Tibial nerve (tissue), 4 donors: ENCODE measurements around the gene SLC25A11. TPM values are rescaled to one million over a fixed set of nuclear protein-coding genes. Genes with fewer than 3 reads are reported as not detected.

ENCODE experiments used
- DNase-seq, 2 donors: peaks; one replicate each; pipeline ENCODE4 v3.0.0-alpha.2; 2019; ENCODE audit warnings: low spot score in 2 of 2
- H3K27ac ChIP-seq, 4 donors: fragments of 200-600 bp; sonication (generic) in 3 of 4; one replicate each; pipeline ENCODE4 v1.5.1; 2017 to 2019; ENCODE audit warnings: mild to moderate bottlenecking in 1 of 4
- H3K27me3 ChIP-seq, 2 donors: fragments of 200-600 bp; sonication (generic) in 1 of 2; one replicate each; pipeline versions ENCODE4 v1.5.1 to v1.6.0; 2017 to 2019
- H3K36me3 ChIP-seq, 3 donors: fragments of 200-600 bp; sonication (generic); one replicate each; pipeline ENCODE4 v1.5.1; 2018 to 2019
- H3K4me1 ChIP-seq, 4 donors: fragments of 200-600 bp; sonication (generic) in 3 of 4; one replicate each; pipeline ENCODE4 v1.5.1; 2017 to 2019
- H3K4me3 ChIP-seq, 4 donors: fragments of 200-600 bp; sonication (generic) in 3 of 4; one replicate each; pipeline ENCODE4 v1.5.1; 2017 to 2019; ENCODE audit warnings: mild to moderate bottlenecking in 1 of 4, moderate library complexity in 1 of 4
- H3K9me3 ChIP-seq, 4 donors: fragments of 200-600 bp; sonication (generic) in 3 of 4; one replicate each; pipeline ENCODE4 v1.5.1; 2017 to 2019
- EP300 ChIP-seq, 2 donors: sonication (generic); formaldehyde crosslinking; IDR thresholded peaks; one replicate each; pipeline ENCODE4 v1.6.1; 2017; ENCODE audit warnings: antibody characterized with exemption in 2 of 2, mild to moderate bottlenecking in 1 of 2
- POLR2A ChIP-seq, 2 donors: fragments of 450-650 bp; IDR thresholded peaks; one replicate each; pipeline ENCODE4 v1.6.1; 2017; ENCODE audit warnings: antibody characterized with exemption in 2 of 2, mild to moderate bottlenecking in 2 of 2, moderate library complexity in 2 of 2
- WGBS, 2 donors: methylation state at CpG; one replicate each; pipeline ENCODE4 v1.1.5; 2018; 5-methylcytosine and 5-hydroxymethylcytosine counted together
- total RNA-seq, 4 donors: library from RNA; depleted of rRNA; stranded (reverse); fragments of >200 nt; gene quantifications; one replicate each; pipeline ENCODE4 v1.1.0, GENCODE V29; 2016
- TF ChIP-seq, protein P1 (sequence below), 5 experiments: fragments of 200-600 bp in 3 of 5; fragments of 450-650 bp in 2 of 5; sonication (generic) in 3 of 5; IDR thresholded peaks; one replicate each; pipeline ENCODE4 v1.5.1; 2016 to 2019; ENCODE audit warnings: antibody characterized with exemption in 5 of 5, mild to moderate bottlenecking in 3 of 5, moderate library complexity in 2 of 5

The SLC25A11 gene
- total RNA-seq, 4 donors from 2014 or later = 30.3 to 42.8 (median 32.3) TPM

GRCh38 chr17:4982305-4982704 lies 42.5 kb upstream of the SLC25A11 start:
- TF ChIP-seq, protein P1, sequence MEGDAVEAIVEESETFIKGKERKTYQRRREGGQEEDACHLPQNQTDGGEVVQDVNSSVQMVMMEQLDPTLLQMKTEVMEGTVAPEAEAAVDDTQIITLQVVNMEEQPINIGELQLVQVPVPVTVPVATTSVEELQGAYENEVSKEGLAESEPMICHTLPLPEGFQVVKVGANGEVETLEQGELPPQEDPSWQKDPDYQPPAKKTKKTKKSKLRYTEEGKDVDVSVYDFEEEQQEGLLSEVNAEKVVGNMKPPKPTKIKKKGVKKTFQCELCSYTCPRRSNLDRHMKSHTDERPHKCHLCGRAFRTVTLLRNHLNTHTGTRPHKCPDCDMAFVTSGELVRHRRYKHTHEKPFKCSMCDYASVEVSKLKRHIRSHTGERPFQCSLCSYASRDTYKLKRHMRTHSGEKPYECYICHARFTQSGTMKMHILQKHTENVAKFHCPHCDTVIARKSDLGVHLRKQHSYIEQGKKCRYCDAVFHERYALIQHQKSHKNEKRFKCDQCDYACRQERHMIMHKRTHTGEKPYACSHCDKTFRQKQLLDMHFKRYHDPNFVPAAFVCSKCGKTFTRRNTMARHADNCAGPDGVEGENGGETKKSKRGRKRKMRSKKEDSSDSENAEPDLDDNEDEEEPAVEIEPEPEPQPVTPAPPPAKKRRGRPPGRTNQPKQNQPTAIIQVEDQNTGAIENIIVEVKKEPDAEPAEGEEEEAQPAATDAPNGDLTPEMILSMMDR (IDR thresholded peaks at IDR 0.05) = no peak
- TF ChIP-seq EP300 (IDR thresholded peaks at IDR 0.05) (no peak), POLR2A (IDR thresholded peaks at IDR 0.05) (no peak)
- Histone ChIP-seq H3K27me3 (no peaks in the 10 kb centered on the region), H3K4me3 (no peak overlapping the region), H3K27ac (no peak overlapping the region), H3K36me3 (peaks cover 2 to 81% (median 16%) of the 10 kb centered on the region in 3 donors), H3K9me3 (no peaks in the 10 kb centered on the region), H3K4me1 (peaks cover 0 to 25% (median 9%) of the 10 kb centered on the region in 4 donors)
- no peak for DNase-seq
- 43 to 56% methylated on average over 5 of the region's 5 CpGs for WGBS, 2 donors

- H3K36me3 ChIP-seq = peaks cover 2 to 95% (median 16%) of the 10 kb centered on the region in 3 donors
- peaks cover 0 to 12% (median 0%) of the 10 kb centered on the region in 4 donors for H3K4me1 ChIP-seq
- WGBS, 2 donors = 41 to 43% methylated on average over 6 of the region's 6 CpGs
- TF ChIP-seq POLR2A (IDR thresholded peaks at IDR 0.05) = no peak
- TF ChIP-seq, protein P1 (IDR thresholded peaks at IDR 0.05) = peak; percentile 68 to 75 (median 73)
- H3K27me3 ChIP-seq = no peaks in the 10 kb centered on the region
- peak in 1 of 2 donors; percentile 71 for DNase-seq
- no peak overlapping the region for H3K4me3 ChIP-seq
- no peak overlapping the region for H3K27ac ChIP-seq
- H3K9me3 ChIP-seq = no peaks in the 10 kb centered on the region
Observed at GRCh38 chr17:4980644-4981216, 40.9 kb upstream of the SLC25A11 start.

DNA sequence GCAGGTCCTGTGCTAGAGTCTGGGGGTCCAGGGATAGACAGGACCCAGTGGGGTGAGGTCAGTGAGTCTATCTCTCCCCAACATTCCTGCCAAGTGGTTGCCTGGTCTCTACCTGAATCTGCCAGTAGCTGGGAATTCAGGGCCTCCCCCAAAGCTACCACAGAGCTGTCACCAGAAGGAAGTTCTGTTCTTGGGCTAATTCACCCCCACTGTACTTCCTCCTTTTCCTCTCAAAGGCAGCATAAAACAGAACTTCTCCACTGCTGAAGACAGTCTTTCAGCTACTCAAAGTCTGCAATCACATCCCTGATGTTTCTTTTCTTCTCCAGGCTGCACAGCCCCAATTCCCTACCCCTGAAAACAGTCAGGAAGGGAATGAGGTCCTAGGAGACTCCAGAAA lies 38.9 kb upstream of the SLC25A11 start:
- DNase-seq = no peak
- peaks cover 0 to 12% (median 0%) of the 10 kb centered on the region in 4 donors for H3K4me1 ChIP-seq
- no peaks in the 10 kb centered on the region for H3K27me3 ChIP-seq
- no peak overlapping the region for H3K27ac ChIP-seq
- no peaks in the 10 kb centered on the region for H3K9me3 ChIP-seq
- TF ChIP-seq POLR2A (IDR thresholded peaks at IDR 0.05) (no peak), EP300 (IDR thresholded peaks at IDR 0.05) (no peak)
- no peak overlapping the region for H3K4me3 ChIP-seq
- H3K36me3 ChIP-seq = peaks cover 5 to 94% (median 18%) of the 10 kb centered on the region in 3 donors

DNA sequence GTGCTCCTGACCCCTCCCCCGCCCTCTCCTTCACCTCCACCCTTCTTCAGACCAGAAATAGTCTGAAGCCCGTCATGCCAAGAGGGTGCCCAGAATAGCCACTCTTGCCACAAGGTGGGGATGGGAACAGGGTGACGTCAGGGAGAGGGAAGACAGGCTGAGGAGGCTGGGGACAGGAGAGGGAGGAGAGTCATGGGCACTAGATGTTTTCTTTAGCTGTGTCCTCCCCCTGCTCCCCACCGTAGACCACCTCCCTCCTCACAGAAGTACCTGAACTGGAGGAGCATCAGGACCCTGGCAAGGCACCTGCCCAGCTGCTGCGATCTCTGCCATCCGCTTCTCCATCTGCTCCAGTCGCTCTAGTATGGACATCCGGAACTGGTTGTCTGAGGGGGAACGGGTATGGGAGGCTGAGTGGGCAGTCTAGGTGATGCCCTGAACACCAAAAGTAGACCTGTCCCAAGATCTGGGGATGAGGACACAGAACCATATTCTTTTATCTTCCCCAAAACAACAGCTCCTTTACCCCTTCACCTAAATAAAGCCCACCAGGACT lies 34.3 kb upstream of the SLC25A11 start:
- H3K27ac ChIP-seq = peak overlapping the region in 1 of 4 donors; percentile 4
- H3K4me1 ChIP-seq = peaks cover 0 to 22% (median 4%) of the 10 kb centered on the region in 4 donors
- no peak for DNase-seq
- no peaks in the 10 kb centered on the region for H3K9me3 ChIP-seq
- peaks cover 5 to 96% (median 23%) of the 10 kb centered on the region in 3 donors for H3K36me3 ChIP-seq
- no peak overlapping the region for H3K4me3 ChIP-seq
- TF ChIP-seq POLR2A (IDR thresholded peaks at IDR 0.05) (no peak), EP300 (IDR thresholded peaks at IDR 0.05) (no peak)
- TF ChIP-seq, protein P1 (IDR thresholded peaks at IDR 0.05) = no peak
- 81 to 85% methylated on average over 9 of the region's 9 CpGs for WGBS, 2 donors
- H3K27me3 ChIP-seq = no peaks in the 10 kb centered on the region

DNA sequence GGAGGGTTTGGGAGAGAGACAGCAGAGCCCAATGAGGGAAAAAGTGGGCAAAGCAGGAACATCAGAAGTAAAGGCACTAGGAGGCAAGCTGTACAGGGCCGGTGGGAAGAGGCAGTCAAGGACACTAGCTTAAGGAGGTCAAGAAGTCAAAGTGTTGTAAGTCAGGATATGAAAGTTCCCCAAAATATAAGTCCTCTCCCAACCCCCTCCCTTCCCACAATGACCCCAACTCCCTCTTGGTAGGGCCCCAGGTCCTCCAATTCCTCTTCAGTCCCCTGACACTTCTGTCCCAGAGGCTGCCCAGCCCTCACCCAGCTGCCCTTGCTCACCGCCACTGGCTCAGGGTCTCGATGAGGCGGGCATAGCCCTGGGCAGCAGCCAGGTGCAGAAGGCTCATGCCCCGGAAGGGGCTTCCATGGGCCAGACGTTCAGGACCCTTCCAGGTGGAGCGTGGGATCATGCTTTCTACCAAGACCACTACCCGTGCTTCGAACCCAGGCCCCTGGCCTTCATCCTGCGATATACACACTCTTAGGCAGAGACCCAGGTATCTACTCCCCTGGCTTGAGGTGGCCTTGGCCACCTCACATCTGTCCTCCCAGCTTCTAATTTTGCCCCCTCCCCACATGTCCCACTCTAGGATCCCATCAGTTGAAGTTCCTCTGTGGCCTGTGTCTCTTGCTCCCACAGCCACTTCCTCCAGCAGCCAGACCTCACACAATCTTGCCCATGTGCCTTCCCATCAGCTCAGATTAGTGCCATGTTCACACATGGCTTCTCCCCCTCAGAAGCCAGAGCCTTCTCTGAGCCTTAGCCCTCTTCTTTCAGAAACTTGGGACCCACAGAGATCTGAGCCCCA lies 33.6 kb upstream of the SLC25A11 start:
- no peak for TF ChIP-seq EP300 (IDR thresholded peaks at IDR 0.05)
- no peak for TF ChIP-seq POLR2A (IDR thresholded peaks at IDR 0.05)
- TF ChIP-seq, protein P1 (IDR thresholded peaks at IDR 0.05) = no peak
- H3K36me3 ChIP-seq = peaks cover 5 to 89% (median 23%) of the 10 kb centered on the region in 3 donors
- H3K27me3 ChIP-seq = no peaks in the 10 kb centered on the region
- no peak overlapping the region for H3K4me3 ChIP-seq
- DNase-seq = no peak
- H3K9me3 ChIP-seq = no peaks in the 10 kb centered on the region
- peaks cover 0 to 28% (median 10%) of the 10 kb centered on the region in 4 donors for H3K4me1 ChIP-seq
- 85 to 86% methylated on average over 10 of the region's 10 CpGs for WGBS, 2 donors
- H3K27ac ChIP-seq = peak overlapping the region in 1 of 4 donors; percentile 4
